ENCODE results near the gene KBTBD4. TPM values are rescaled to one million over a fixed set of nuclear protein-coding genes. Genes with fewer than 3 reads are reported as not detected.
A peak's percentile ranks its signal among the peaks of the same experiment; 100 is the strongest.

The KBTBD4 gene
- polyA plus RNA-seq, 2 of the 4 experiments (the other 2 are of a cell fraction) = 21.0 to 22.8 TPM

DNA sequence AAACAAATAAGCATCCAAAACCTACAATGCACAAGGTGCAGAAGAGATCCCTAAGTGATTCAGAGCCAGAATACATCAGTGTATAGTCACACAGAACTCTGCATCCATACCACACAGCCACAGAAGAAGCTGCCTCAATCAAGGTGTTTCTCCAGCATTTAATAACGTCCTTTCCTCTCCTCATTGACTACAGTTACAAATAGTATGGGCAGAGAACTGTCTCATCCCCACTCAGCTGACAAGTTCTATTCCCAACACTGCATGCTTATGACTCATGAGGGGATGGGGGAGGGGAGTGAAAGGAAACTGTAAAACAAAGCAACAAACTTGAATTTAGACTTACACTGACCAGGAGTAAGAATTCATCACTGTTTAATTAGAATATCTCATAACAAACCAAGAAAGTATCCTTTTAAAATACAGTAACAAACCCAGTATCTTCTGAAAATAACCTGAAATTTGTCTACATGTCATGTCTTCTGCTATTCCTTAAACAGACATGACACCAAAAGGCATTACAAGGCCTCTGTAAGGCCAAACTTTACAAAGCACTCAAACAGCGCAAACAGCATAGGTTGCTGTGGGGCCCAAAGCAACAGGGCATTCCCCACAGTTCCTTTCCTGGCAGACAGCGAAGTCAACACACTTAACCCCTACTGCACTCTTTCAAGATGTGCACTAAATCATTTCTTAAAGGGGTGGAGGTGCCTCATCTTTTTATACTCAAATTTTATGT lies 55.1 kb downstream of the KBTBD4 start:
- H3K9me3 ChIP-seq = no peaks in the 10 kb centered on the region
- no peak for TF ChIP-seq CBX2 (IDR thresholded peaks at IDR 0.05; ENCODE audit: borderline replicate concordance, low read depth)
- TF ChIP-seq, protein P1, sequence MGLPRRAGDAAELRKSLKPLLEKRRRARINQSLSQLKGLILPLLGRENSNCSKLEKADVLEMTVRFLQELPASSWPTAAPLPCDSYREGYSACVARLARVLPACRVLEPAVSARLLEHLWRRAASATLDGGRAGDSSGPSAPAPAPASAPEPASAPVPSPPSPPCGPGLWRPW (IDR thresholded peaks at IDR 0.05) = no peak
- peak; percentile 78 for TF ChIP-seq FOSL2 (IDR thresholded peaks at IDR 0.05)
- peak; percentile 88 for TF ChIP-seq FOSL2 (CRISPR knock-in tag; IDR thresholded peaks at IDR 0.05)
- TF ChIP-seq, protein P2, sequence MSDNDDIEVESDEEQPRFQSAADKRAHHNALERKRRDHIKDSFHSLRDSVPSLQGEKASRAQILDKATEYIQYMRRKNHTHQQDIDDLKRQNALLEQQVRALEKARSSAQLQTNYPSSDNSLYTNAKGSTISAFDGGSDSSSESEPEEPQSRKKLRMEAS (IDR thresholded peaks at IDR 0.05) = 0 out of 2 replicates have a peak, but pooled peaks have one; percentile 13
- TF ChIP-seq ZNF302 (CRISPR knock-in tag; IDR thresholded peaks at IDR 0.05) = no peak
- no peak for TF ChIP-seq HEYL (CRISPR knock-in tag; IDR thresholded peaks at IDR 0.05)
- 0 out of 5 replicates have a peak, but pooled peaks of 1 of the 2 experiments have one; percentile 22 for TF ChIP-seq JUN (IDR thresholded peaks at IDR 0.05)
- TF ChIP-seq HOXB13 (CRISPR knock-in tag; IDR thresholded peaks at IDR 0.05; ENCODE audit: low read depth) = no peak
- FAIRE-seq (no peak), DNase-seq (ENCODE audit: low read depth in 1 of 2, low spot score in 1 of 2) (peak; percentile 43 to 67), ATAC-seq (peak; percentile 74 to 78)
- WGBS (ENCODE audit: missing lambda C conversion rate) = 8% methylated on average over 3 of the region's 3 CpGs
- peak overlapping the region; percentile 4 to 39; a peak in 3 of 6 replicates for H3K27ac ChIP-seq
- H3K4me1 ChIP-seq = peaks cover 35% of the 10 kb centered on the region
- ChIA-PET POLR2A (no interaction called here), CTCF (interaction anchor here (1.3 to 1.7 kb wide), 3 partner anchors 14 to 150 kb away, joined by 3 to 4 read pairs (median 3); no protein-coding TSS in a partner anchor)
- H3K4me2 ChIP-seq = peak overlapping the region; percentile 63
- H3K4me3 ChIP-seq = no peak overlapping the region

Small RNA genes lying within 50 kb of the gene (small RNA-seq; reads per million reads assigned to genes)
- gene RN7SL652P (0 to 1.0 (median 0.02) reads per million in 6 experiments), gene RNU5E-10P (0 reads per million in 6 experiments)

Other genes starting within 250 kb of the KBTBD4 start
- gene MYBPC3, start 226.3 kb downstream of the KBTBD4 start, polyA plus RNA-seq (2011; rRNA removed) = 0.06 and 0.07 TPM in 2 replicates
- gene MYBPC3, start 226.3 kb downstream of the KBTBD4 start, polyA plus RNA-seq (2017; fragmentation: RNase III; extraction: RNeasy Plus Mini Kit Qiagen cat#74134 plus additional on column Dnase treatment) = 0.04 to 0.07 TPM (median 0.05 TPM) in 3 replicates
- not detected in 2 replicates for gene SPI1, start 200.4 kb downstream of the KBTBD4 start, polyA plus RNA-seq (2011; rRNA removed)
- 0.07 to 0.21 TPM (median 0.14 TPM) in 3 replicates for gene SPI1, start 200.4 kb downstream of the KBTBD4 start, polyA plus RNA-seq (2017; fragmentation: RNase III; extraction: RNeasy Plus Mini Kit Qiagen cat#74134 plus additional on column Dnase treatment)
- 10.8 and 11.7 TPM in 2 replicates for gene SLC39A13, start 170.4 kb downstream of the KBTBD4 start, polyA plus RNA-seq (2011; rRNA removed)
- gene SLC39A13, start 170.4 kb downstream of the KBTBD4 start, polyA plus RNA-seq (2017; fragmentation: RNase III; extraction: RNeasy Plus Mini Kit Qiagen cat#74134 plus additional on column Dnase treatment) = 29.7 to 35.4 TPM (median 35.2 TPM) in 3 replicates
- 201 and 283 TPM in 2 replicates for gene PSMC3, start 152.5 kb downstream of the KBTBD4 start, polyA plus RNA-seq (2011; rRNA removed)
- gene PSMC3, start 152.5 kb downstream of the KBTBD4 start, polyA plus RNA-seq (2017; fragmentation: RNase III; extraction: RNeasy Plus Mini Kit Qiagen cat#74134 plus additional on column Dnase treatment) = 342 to 383 TPM (median 371 TPM) in 3 replicates
- 0.08 and 0.12 TPM in 2 replicates for gene RAPSN, start 129.8 kb downstream of the KBTBD4 start, polyA plus RNA-seq (2011; rRNA removed)
- gene RAPSN, start 129.8 kb downstream of the KBTBD4 start, polyA plus RNA-seq (2017; fragmentation: RNase III; extraction: RNeasy Plus Mini Kit Qiagen cat#74134 plus additional on column Dnase treatment) = 0.17 to 0.26 TPM (median 0.21 TPM) in 3 replicates
- gene CELF1, start 25.8 kb downstream of the KBTBD4 start, polyA plus RNA-seq (2011; rRNA removed) = 137 and 138 TPM in 2 replicates
- 51.4 to 54.1 TPM (median 53.8 TPM) in 3 replicates for gene CELF1, start 25.8 kb downstream of the KBTBD4 start, polyA plus RNA-seq (2017; fragmentation: RNase III; extraction: RNeasy Plus Mini Kit Qiagen cat#74134 plus additional on column Dnase treatment)
- 58.8 and 69.2 TPM in 2 replicates for gene PTPMT1, start 13.4 kb downstream of the KBTBD4 start, polyA plus RNA-seq (2011; rRNA removed)
- gene PTPMT1, start 13.4 kb downstream of the KBTBD4 start, polyA plus RNA-seq (2017; fragmentation: RNase III; extraction: RNeasy Plus Mini Kit Qiagen cat#74134 plus additional on column Dnase treatment) = 57.0 to 68.2 TPM (median 63.4 TPM) in 3 replicates
- 155 and 156 TPM in 2 replicates for gene NDUFS3, start 104 bp upstream of the KBTBD4 start, polyA plus RNA-seq (2011; rRNA removed)
- gene NDUFS3, start 104 bp upstream of the KBTBD4 start, polyA plus RNA-seq (2017; fragmentation: RNase III; extraction: RNeasy Plus Mini Kit Qiagen cat#74134 plus additional on column Dnase treatment) = 130 to 144 TPM (median 142 TPM) in 3 replicates
- gene FAM180B, start 7.7 kb upstream of the KBTBD4 start, polyA plus RNA-seq (2011; rRNA removed) = not detected in 2 replicates
- 0.07 to 0.10 TPM in 2 of 3 replicates, not detected in the other for gene FAM180B, start 7.7 kb upstream of the KBTBD4 start, polyA plus RNA-seq (2017; fragmentation: RNase III; extraction: RNeasy Plus Mini Kit Qiagen cat#74134 plus additional on column Dnase treatment)
- not detected in 2 replicates for gene C1QTNF4, start 15.4 kb upstream of the KBTBD4 start, polyA plus RNA-seq (2011; rRNA removed)
- not detected in 3 replicates for gene C1QTNF4, start 15.4 kb upstream of the KBTBD4 start, polyA plus RNA-seq (2017; fragmentation: RNase III; extraction: RNeasy Plus Mini Kit Qiagen cat#74134 plus additional on column Dnase treatment)
- gene MTCH2, start 63.6 kb upstream of the KBTBD4 start, polyA plus RNA-seq (2011; rRNA removed) = 222 and 253 TPM in 2 replicates
- 165 to 192 TPM (median 179 TPM) in 3 replicates for gene MTCH2, start 63.6 kb upstream of the KBTBD4 start, polyA plus RNA-seq (2017; fragmentation: RNase III; extraction: RNeasy Plus Mini Kit Qiagen cat#74134 plus additional on column Dnase treatment)
- gene AGBL2, start 136.4 kb upstream of the KBTBD4 start, polyA plus RNA-seq (2011; rRNA removed) = 7.4 and 8.3 TPM in 2 replicates
- 1.9 to 2.4 TPM (median 2.2 TPM) in 3 replicates for gene AGBL2, start 136.4 kb upstream of the KBTBD4 start, polyA plus RNA-seq (2017; fragmentation: RNase III; extraction: RNeasy Plus Mini Kit Qiagen cat#74134 plus additional on column Dnase treatment)
- gene FNBP4, start 188.4 kb upstream of the KBTBD4 start, polyA plus RNA-seq (2011; rRNA removed) = 82.0 and 99.5 TPM in 2 replicates
- 51.6 to 58.3 TPM (median 53.8 TPM) in 3 replicates for gene FNBP4, start 188.4 kb upstream of the KBTBD4 start, polyA plus RNA-seq (2017; fragmentation: RNase III; extraction: RNeasy Plus Mini Kit Qiagen cat#74134 plus additional on column Dnase treatment)